ENCODE results near the gene TSPAN32. TPM values are rescaled to one million over a fixed set of nuclear protein-coding genes. Genes with fewer than 3 reads are reported as not detected.

Gene TSPAN32
- total RNA-seq, 4 donors from 2014 or later = 0.19 to 6.4 (median 2.7) TPM

DNA sequence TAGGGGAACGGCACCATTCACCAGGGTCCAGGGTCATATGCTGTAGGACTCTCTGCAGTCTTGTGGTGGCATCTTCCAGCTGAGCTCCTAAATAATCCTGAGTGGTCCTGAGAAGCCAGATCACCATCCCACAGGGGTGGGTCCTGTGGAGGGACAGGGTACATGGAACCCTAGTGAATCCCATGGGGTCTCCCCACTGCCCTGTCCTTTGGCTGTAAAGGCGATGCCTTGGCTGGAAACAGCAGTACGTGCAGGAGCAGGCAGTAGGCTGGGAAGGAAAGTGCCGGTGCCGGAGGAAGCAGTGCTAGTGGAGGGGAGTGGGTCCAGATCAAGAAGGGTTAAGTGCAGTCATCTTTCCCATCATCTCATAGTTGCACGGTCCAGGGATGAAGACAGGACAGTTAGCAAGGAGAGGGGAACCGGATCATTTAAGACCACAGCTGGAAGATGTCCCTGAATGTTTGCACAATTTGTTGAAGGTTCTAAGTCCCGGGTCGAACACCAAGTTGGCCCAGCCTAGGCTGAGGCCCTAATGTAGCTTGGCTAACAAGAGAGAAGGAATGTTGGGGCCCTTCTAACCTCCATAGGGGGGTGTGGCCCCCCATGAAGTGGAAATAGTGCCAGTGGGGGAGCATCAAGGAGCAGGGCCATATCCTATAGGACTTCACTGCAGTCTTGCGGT is 18.1 kb downstream of the TSPAN32 start:
- TF ChIP-seq, protein P1, sequence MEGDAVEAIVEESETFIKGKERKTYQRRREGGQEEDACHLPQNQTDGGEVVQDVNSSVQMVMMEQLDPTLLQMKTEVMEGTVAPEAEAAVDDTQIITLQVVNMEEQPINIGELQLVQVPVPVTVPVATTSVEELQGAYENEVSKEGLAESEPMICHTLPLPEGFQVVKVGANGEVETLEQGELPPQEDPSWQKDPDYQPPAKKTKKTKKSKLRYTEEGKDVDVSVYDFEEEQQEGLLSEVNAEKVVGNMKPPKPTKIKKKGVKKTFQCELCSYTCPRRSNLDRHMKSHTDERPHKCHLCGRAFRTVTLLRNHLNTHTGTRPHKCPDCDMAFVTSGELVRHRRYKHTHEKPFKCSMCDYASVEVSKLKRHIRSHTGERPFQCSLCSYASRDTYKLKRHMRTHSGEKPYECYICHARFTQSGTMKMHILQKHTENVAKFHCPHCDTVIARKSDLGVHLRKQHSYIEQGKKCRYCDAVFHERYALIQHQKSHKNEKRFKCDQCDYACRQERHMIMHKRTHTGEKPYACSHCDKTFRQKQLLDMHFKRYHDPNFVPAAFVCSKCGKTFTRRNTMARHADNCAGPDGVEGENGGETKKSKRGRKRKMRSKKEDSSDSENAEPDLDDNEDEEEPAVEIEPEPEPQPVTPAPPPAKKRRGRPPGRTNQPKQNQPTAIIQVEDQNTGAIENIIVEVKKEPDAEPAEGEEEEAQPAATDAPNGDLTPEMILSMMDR (IDR thresholded peaks at IDR 0.05) = no peak
- DNase-seq (ENCODE audit: low spot score) (no peak), ATAC-seq (ENCODE audit: low FRiP score) (no peak)

DNA sequence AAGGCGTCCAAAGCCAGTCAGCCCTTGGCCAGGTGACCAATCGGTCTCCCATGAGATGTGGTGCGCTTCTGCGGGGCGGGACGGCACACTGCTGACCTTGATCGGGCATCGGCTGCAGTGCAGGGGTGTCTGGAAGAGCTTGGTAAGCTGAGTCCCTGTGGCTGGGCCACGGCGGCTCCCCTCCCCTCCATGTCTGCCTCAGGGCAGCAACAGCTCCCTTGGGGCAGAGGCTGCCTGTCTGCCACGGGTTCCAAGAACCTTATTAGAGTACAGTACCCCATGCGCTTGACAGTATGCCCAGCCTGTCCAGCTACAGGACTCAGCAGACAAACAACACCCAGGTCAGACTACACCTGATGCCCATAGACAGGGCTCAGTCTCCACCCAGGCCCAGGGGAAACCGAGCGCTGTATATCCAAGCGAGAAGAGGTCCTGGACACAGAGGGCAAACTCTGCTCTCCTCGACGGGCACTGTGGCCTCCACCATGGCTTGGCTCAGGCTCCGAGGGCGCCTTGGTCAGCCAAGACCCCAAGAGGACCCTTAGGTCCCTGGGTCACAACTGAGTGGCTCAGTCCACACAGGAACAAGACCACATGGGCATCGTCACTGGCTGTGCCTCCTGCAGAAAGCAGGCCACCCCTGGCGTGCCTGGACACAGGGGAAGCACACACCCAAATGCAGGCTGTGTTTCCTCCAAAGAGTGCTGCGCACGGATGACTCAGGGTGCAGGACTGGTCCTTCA is 18.9 kb downstream of the TSPAN32 start:
- TF ChIP-seq, protein P1 (IDR thresholded peaks at IDR 0.05) = no peak
- DNase-seq (ENCODE audit: low spot score) (no peak), ATAC-seq (ENCODE audit: low FRiP score) (no peak)

DNA sequence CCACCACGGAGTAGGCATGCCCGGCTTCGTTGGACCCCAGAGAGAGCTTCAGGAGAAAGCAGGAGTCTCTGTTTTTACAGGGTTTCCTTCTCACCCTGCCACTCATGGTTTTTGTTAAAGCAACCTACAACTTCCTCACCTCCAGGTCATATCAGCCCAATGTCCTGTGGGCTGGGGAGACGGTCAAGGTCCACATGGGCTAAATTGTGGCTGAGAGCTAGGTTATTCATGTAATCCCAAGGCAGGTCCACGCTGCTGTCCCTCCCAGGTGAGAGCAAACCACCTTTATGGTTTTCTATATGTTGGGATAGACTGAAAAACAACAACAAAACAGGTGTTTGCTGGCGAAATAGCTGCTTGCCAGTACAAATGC is 19.5 kb downstream of the TSPAN32 start:
- TF ChIP-seq, protein P1 (IDR thresholded peaks at IDR 0.05) = no peak
- ATAC-seq (ENCODE audit: low FRiP score) = no peak

DNA sequence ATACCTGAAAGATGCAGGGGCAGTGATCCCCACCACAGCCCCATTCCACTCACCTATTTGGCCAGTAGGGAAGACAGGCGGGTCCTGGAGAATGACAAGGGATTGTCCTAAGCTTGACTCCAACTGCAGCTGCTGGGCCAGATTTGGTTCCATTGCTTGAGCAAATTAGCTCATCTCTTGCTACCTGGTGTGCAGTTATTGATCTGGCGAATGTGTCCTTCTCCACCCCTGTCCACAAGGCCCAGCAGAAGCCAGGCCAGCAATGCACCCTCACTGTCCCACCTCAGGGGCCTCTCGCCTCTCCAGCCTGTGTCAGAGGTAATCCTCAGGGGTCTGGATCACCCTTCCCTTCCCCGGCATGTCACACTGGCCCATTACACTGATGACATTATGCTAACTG is 23.3 kb downstream of the TSPAN32 start:
- ATAC-seq (ENCODE audit: low FRiP score) = no peak
- TF ChIP-seq, protein P1 (IDR thresholded peaks at IDR 0.05) = no peak
- DNase-seq (ENCODE audit: low spot score) = no peak

More for the DNA sequence above, 19.5 kb downstream of the TSPAN32 start:
- no peak for DNase-seq (ENCODE audit: low spot score)

DNA sequence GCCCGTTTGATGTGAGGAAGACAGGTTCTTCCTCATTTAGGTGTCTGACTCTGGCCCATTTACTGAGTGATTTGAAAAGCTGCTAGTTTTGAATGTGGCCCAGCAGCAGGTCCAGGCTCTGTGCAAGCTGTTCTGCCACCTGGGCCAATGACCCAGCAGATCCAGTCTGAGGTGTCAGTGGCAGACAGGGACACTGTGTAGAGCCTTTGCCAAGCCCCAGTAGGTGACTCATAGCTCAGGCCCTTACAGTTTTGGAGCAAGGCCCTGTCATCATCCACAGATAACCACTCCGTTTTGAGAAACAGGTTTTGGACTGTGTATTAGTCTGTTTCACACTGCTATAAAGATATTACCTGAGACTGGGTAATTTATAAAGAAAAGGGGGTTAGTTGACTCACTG is 23.9 kb downstream of the TSPAN32 start:
- no peak for DNase-seq (ENCODE audit: low spot score)
- ATAC-seq (ENCODE audit: low FRiP score) = no peak
- TF ChIP-seq, protein P1 (IDR thresholded peaks at IDR 0.05) = no peak

DNA sequence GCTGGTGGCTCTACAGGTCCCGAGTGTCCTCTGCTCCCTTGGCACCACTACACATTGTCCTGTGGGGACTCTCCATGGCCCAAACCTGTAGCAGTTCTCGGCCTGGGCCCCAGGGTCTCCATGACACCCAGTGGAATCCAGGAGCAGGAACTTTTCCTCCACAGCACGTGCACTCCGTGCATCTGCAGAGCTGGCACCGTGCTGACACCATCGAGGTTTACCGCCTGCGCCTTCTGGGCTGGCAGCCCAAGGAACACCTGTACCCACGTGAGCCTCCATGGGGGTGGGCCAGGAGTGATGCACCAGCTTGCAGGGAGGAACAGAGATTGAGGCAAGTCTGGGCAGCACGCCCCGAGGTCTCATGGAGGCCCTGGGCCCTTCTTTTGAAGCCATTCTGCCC is 25.2 kb downstream of the TSPAN32 start:
- ATAC-seq (ENCODE audit: low FRiP score) = no peak
- TF ChIP-seq, protein P1 (IDR thresholded peaks at IDR 0.05) = no peak
- DNase-seq (ENCODE audit: low spot score) = no peak

DNA sequence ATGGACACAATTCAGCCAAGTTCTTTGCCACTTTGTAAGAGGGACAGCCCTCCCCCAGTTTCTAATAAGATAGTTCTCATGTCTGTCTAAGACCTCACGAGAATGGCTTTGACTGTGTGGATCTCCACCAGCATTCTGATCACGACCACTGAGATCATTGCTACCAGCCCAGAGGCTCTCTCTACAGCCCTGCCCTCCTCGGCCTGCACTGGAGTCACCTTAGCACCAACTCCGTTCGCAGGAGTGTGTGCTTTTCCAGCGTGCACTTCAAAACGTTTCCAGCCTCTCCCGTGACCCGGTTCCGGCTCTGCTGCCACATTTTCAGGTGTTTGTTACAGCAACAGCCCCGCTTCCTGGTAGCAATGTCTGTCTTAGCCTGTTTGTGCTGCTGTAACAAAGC is 26.2 kb downstream of the TSPAN32 start:
- ATAC-seq (ENCODE audit: low FRiP score) (no peak), DNase-seq (ENCODE audit: low spot score) (no peak)
- TF ChIP-seq, protein P1 (IDR thresholded peaks at IDR 0.05) = no peak

Data from omental fat pad (tissue), 4 donors.